GM21528 (cell line): ENCODE results near the gene SUSD3.
"Not testable (repeated sequence)": the region's sequence is repeated elsewhere in the genome, so short reads cannot be mapped to it uniquely, and the experiment has no call there.

Source experiments
- ATAC-seq: cut with Tn5 transposase; IDR thresholded peaks from one replicate; pipeline ENCODE4 v1.9.1; 2021; ENCODE audit warnings: mild to moderate bottlenecking, moderate library complexity; ENCODE audit not compliant: unreplicated experiment, low FRiP score

Gene SUSD3

DNA sequence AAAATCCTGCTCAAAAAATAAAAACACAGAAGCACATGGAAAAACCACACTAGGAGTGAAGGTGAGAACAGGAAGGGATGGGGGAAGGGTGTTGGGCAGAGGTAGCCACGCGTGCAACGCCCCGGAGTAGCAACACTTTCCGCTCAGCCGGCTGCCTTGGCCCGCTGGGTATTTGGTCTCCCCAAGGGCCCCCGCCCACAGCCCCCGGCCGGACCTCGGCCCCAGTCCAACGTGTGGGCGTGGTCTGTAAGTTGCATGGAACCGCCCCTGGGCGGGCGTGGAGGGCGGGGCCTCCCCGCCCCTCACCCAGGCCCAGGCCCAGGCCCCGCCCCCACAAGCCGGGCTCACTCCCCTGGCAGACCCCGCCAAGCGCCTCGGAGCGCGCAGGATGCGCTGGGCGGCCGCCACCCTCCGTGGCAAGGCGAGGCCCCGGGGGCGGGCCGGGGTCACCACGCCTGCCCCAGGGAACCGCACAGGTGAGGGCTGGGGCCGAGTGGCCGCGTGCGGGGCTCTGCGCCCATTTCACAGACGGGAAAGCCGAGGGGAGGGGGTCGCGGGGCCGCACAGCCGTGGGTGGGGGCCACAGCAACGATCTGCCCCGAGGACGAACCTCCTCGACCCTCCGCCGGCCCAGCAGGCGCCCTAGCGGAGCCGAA, at the start of gene SUSD3:
Gene SUSD3 (plus strand): TSS at position 347 of the 656 bp plus-strand sequence. CDS start 42 bp downstream, at position 389.
- peak; percentile 47 for ATAC-seq

DNA sequence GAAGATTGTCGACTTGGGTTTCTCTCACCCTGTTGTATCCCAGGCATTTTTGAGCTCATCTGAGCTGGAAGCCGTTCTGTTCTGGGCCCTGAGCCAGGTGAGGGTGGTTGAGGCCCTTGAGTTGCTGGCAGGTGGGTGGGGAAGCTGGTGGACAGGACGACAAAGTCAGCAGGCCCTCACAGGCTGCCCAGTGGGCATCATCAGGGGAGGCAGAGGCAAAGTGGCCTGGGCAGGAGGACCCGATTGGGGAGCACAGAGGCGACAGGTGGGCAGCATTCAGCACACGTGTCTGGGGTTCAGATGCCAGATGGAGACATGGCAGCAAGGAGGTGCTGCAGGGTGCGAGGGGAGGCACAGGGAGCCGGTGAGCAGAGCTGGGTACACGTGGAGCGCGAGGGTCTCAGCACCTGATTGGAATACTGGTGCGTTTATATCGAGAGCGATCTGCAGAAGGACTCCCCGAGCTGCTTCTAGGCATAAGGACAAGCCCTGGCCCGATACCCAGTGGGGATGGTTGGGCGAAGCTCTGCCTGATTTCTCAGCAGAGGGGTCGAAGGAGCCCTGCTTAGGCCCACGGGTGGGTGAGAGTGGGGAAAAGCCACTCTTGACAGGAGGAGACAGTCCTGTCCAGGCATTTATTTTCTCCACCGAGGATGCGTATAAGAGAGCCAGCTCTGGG, 49.0 kb upstream of the SUSD3 start:
- ATAC-seq: no peak

DNA sequence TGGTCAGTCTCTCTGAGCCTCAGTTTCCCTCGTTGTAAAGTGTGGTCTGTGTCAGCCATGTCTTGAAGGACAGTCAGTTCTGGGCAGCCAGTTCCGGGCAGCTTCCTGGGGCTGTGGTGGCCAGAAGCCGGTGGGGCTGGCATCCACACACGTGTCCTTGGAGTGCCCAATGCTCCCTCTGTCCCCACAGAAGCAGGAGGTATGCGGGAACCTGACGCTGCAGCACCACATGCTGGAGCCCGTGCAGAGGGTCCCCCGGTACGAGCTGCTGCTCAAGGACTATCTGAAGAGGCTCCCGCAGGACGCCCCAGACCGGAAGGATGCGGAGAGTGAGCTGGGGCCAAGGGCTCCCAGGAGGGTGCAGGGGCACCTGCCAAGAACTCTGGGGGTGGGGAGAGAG, 48.4 kb upstream of the SUSD3 start:
- ATAC-seq: no peak

DNA sequence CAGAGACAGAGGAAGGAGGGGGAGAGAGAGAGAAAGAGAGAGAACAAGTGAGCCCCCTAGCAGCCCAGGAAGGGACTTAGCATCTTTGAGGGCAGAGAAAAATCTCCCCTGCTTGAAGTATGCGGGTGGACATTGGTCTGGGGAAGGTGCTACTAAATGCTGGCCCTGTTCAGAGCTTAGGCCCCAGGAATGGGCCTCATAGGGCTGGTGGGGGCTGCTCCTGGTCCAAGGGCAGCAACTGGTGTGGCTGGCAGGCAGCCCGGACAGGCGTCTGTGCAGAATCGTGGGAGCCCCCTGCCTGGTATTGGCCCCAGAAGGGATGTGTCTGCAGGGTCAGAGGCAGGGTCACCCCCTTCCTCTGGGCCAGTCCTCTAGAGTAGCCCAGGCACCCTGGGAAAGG, 47.8 kb upstream of the SUSD3 start:
- no peak for ATAC-seq

DNA sequence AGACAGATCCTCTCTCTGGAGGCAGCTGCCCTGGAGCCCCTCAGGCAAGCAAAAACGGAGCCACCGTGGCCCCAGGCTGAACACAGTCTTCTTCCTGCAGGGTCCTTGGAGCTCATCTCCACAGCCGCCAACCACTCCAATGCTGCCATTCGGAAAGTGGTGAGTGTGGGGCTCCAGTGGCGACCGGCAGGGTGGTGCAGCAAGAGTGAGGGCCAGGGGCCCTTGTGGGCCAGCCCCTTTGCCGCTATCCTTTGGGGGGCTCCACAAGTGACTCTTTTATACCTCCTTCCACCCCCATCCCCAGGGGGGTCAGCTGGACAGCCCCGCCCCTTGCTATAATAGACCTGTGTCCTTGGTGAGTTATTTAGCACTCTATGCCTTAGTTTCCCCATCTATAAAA, 47.4 kb upstream of the SUSD3 start:
- ATAC-seq: no peak

DNA sequence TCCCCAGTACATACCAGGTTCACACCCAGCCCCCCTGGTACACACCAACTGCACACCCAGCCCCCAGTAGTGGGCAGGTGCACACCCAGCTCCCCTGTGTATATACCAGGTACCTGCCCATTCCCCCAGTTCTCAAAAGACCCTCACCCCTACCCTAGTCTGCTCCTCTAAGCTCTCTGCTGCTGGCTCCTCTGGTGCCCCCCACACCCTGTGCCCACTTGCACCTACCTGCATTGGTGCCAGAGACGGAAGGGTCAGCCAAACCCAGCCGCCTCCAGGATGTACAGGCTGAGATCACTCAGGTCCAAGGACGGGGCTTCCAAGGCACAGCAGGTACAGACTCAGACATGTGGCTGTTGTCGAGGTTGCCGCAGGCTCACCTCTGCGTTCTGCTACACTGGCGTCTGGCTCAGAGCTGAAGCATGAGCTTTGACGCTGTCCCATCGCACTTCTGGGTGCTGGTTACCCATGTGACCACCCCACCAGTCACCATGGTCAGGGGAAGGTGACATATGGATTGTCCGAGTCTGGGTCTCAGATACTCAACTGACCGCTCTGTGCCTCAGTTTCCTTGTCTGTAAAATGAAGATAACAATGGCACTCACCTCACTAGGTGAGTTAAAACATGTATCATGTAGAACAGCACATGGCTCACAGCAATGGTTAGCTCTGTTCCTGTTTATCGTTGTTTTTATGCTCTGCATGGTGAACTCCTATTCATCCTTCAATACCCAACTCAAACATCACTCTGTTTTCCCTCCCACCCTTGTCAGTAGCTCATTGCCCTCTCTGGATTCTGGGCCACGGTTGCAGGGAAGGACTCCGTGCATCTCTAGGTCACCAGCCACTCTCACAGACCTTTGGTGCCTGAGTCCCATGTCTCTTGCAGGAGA, 45.3 kb upstream of the SUSD3 start:
- no peak for ATAC-seq

DNA sequence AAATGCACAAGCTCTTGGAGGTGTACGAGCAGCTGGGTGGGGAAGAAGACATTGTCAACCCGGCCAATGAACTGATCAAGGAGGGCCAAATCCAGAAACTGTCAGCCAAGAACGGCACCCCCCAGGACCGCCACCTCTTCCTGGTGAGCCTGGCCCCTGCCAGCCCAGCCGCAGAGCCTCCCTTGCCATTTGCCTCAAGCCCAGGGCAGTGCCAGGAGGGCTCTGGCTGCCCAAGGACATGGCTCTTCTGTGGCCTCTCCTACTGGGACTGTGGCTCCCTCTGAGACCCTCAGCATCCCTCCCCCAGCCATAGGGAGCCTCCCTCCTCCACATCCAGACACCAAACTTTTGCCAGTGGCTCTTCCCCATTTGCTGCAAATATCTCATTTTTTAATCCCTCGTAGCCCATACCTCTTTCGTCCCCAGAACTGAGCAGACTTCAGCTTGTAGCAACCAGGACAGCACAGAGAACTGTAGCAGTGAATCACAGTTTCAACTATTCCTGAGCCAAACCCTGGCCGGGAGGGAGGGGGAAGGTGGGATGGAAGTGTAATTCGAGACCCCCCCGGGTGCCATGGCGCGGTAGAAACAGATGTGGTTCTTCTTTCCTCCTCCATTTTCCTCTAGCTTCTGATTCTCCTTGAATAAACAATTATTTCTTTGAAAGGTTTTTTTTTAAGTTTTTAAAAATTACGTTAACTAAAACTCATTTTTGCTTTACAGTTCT, 44.5 kb upstream of the SUSD3 start:
- no peak for ATAC-seq

DNA sequence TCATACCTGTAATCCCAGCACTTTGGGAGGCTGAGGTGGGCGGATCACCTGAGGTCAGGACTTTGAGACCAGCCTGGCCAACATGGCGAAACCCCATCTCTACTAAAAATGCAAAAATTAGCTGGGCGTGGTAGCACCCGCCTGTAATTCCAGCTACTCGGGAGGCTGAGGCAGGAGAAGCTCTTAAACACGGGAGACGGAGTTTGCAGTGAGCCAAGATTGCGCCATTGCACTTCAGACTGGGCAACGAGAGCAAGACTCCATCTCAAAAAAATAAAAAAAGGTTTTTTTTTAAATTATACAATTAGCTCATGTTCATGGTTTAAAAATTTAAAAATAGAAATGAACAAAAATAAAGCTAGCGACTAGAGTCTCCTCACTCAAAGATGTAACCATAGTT, 43.3 kb upstream of the SUSD3 start:
- ATAC-seq: not testable (repeated sequence)

DNA sequence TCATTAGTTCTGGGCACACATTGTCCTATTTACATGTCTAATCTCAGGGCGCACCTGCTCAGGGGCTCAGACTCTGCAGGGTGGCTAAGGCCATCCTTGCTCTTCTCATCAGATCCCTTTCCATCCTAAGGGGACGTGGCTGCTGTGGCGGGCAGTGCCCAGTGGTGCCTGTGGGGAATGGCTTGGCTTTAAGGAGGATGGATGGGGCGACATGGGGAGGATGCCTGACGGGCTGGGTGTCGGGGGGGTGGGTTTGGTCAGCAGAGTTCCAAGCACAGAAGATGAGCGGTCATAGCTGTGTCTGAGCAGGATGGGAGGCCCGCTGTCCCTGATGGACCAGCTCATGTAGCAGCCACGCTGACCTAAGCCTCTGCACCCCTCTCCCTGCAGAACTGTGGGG, 40.9 kb upstream of the SUSD3 start:
- ATAC-seq: no peak

DNA sequence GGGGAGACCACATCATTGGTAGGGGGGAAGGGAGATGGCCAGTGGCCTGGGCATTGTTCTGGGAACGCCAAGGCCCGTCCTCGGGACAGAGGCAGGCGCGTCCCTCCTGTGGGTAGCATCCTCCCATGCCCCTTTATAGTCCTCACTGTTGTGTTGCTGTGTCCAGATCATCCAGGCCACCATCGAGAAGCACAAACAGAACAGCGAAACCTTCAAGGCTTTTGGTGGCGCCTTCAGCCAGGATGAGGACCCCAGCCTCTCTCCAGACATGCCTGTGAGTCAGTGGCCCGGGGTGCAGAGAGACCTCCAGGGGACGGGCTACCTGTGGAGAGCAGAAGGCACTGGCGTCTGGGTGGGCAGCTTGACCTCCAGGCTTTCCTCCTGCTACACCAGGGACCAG, 38.4 kb upstream of the SUSD3 start:
- ATAC-seq: no peak

DNA sequence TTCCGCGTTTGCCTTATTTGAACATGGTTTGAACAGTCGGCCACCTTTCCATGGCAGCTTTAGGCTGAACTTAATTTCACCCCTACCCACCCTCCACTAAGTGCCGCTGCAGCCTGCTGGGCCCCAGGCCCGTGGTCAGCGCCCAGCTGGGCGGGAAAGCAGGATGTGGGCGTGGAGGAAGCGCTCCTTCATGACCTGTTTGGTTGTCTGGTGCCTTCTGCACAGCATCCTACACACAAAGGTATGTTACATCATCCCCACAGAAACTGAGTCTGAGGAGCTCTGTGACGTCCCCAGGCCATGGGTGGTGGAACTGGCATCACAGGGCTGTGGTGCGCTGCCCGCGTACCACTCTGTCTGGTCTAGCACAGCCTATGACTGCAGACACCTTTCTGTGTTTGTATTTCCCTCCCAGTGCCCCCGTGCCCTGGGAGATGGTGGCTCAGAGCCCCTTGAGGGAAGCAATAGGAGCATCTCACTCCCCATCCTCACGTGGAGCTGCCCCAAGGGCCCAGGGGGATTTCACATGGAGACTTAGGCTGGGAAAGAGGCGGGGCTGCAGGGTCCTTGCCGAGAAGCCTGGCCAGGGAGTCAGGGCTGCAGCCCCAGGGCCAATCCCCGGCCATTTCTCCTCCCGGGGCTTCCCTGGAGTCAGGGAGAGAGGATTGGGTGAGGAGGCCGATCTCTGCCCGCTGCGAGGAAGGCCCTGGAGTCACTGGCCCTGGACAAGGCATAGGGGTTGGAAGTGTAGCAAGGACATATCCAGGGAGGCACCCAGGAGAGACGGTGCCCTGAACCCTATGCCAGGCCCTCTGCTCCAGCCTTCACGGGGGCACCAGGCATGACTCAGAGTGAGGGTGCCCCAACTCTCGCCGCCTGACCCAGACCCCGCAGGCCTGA, 37.5 kb upstream of the SUSD3 start:
- no peak for ATAC-seq

DNA sequence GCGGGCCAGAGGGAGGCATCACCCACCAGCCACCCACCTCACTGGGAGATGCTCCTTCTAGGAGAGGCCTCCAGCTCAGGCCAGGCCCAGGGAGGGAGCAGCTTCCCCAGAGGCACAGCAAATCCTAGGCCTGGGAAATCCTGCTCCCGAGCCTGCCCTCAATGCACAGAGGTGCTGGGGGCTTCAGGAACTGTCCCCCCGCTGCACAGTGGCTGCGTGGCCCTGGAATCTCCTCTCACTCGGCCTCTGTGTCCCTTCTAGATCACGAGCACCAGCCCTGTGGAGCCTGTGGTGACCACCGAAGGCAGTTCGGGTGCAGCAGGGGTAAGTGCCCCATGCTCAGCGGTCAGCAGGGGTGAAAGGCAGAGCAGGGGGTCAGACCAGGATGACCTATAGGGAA, 36.4 kb upstream of the SUSD3 start:
- no peak for ATAC-seq

DNA sequence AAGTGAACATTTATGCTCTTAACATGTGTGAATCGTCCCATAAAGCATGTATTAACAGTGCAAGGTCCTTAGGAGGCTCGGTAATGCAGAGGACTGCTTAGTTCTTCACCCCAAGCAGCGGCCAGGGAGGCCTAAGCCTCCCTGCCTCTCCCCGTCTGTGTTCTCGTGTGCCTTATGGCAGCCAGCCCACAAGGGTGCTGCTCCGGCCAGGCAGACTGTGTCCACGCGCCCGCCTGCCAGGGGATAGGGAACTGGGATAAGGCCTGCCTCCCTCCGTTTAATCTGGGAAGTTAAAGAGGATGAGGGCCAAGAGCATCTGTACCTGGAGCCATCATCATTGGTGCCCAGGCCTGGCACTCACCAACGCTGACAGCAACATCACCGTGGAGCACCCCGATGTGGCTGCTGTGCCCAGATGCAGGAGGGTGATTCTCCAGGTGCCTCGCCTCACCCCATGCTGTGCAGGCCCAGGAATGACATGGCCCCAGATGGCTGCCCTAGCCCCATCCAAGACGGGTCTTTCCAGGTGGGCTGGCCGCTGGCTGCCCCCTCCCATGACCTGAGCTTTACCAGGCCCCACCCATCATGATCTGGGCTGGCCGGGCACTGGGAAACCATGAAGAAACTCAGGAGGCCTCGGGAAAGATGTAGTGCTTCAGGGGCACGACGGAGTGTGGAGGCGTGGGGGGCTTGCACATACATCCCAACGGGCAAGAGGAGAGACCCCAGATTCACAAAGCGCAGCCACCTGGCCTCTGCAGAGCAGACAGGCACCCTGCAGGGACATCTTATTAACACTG, 35.6 kb upstream of the SUSD3 start:
- no peak for ATAC-seq

DNA sequence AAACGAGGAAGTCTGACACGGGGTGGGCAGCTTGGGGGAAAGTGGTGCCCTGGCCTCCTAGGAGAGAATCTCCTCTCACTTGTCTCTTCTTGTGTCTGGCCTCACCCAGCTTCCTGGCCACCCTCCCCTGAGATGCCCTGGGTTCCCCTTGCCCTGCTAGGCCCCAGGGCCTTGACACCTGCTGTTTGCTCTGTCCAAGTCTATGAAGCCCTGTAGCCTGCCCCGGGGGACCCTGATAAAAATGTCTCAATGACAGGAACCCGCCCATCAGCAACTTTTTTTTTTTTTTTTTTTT, 35.0 kb upstream of the SUSD3 start:
- ATAC-seq: no peak

DNA sequence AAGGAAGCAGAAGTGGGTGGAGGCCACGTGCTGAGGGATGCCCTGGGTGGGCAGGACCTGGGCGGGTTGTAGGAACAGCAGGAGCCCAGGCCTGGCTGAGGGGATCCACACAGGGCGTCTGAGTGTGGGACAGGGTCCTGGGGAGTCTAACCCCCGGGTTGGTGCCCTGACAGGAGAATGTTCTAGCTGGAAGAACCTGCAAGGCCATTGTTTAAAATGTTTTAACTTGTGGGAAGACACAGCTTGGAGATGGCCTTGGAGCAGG, 33.9 kb upstream of the SUSD3 start:
- ATAC-seq: no peak

DNA sequence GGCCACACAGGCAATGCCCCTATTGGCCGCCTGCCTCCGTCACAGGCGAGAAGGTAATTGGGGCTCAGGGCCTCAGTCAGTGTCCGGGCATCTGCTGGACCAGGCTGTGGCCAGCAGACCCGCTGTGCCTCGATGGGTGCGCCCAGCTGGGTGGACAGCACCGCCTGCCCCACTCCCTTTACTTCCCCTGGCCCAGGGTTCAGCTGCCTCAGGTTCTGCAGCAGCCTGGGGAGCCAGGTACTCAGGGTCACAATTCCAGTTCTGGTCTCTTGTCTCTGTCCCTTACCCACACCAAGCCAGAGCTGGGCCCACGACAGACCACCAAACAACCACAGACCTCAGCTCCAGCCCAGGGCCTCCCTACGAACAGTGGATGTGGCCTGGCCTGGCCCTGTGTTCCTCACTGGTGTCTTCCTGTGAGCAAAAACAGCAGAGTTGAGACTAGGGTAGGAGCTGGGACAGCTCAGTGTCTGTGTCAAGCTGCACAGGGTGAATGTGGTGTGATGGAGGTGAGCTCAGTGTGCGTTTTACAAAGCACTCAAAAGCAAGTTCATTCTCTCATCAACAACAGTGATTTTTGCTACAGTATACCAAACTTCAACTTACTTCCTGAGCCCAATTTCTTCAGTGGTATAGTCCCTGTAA, 33.4 kb upstream of the SUSD3 start:
- ATAC-seq: no peak

DNA sequence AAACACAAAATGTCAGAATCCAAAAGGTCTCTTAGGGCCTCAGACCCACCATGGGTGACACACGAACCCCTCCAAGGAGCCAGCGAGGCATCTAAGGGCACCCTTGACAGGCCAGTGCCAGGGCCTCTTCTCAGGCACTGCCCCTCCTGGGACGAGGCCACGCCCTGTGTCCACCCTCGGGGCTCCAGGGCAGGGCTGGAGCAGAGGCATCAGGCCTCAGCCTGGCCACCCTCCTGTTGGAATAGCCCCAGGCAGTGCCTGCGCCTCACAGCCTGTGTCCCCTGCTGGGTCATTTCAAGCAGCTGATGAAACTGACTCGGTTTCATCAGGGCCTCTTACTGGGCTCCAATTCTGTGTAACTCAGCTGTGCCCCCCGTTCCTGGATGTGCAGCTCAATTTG, 32.8 kb upstream of the SUSD3 start:
- no peak for ATAC-seq

DNA sequence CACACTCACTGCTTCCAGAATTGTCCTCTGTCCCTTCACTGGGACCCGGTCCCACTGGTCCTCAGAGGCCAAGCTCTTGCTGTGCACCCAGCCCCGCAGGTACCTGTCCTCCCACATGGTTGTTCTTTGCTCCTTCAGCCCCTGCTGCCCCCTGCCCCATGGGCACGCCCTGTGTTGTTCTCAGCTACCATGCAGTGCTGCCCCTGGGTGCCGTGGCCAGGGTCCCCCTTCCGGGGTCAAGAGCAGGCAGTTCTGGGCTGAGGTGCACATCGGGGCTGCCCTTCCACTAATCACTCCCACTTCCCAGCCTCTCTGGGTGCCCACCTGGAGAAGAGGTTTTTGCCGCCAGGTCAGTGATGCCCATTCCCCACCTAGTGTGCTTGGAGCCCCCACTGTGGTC, 31.9 kb upstream of the SUSD3 start:
- no peak for ATAC-seq

DNA sequence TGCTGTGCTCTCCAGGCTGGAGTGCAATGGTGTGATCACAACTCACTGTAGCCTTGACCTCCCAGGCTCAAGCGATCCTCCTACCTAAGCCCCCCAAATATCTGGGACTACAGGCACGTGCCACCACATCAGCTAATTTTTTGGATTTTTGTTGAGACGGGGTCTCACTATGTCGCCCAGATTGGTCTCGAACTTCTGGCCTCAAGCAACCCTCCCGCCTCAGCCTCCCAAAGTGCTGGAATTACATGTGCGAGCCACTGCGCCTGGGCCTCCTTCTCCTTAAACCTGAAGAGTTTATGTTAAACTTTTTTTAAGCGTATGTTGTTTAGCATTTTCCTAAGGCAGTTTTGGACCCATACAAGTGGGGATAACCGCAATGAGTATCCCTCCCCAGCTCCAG, 30.8 kb upstream of the SUSD3 start:
- ATAC-seq: no peak
